ENCODE data around the gene TSPEAR.

DNA sequence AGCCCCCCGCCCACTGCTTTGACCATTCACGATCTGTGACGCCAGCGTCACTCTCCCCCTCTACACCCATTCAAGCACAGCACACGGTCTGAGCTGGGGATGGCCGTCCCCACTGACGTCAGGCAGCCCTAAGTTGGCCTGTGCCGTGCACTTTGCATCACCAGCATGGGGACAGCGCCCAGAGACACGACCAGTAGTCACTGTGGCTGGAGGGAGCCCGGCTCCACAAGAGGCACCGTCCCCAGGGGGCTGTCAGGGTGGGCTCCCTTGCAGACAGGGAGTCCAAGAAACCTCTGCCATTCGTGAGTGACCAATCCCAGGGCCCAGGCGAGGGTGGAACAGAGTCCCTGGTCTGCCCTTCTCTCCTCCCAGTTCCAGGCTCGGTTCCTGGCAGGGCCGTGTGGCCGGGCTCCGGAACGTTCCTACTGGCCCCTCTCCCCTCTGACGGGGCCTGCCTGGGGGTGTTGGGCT is 97.2 kb downstream of the TSPEAR start:
- TF ChIP-seq, protein P1, sequence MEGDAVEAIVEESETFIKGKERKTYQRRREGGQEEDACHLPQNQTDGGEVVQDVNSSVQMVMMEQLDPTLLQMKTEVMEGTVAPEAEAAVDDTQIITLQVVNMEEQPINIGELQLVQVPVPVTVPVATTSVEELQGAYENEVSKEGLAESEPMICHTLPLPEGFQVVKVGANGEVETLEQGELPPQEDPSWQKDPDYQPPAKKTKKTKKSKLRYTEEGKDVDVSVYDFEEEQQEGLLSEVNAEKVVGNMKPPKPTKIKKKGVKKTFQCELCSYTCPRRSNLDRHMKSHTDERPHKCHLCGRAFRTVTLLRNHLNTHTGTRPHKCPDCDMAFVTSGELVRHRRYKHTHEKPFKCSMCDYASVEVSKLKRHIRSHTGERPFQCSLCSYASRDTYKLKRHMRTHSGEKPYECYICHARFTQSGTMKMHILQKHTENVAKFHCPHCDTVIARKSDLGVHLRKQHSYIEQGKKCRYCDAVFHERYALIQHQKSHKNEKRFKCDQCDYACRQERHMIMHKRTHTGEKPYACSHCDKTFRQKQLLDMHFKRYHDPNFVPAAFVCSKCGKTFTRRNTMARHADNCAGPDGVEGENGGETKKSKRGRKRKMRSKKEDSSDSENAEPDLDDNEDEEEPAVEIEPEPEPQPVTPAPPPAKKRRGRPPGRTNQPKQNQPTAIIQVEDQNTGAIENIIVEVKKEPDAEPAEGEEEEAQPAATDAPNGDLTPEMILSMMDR (IDR thresholded peaks at IDR 0.05; ENCODE audit: insufficient read depth, low read length, poor library complexity, severe bottlenecking), result no peak
- TF ChIP-seq EZH2phosphoT487 (conservative IDR thresholded peaks at IDR 0.05; ENCODE audit: low read length), result no peak

All from SU-DHL-6 (cell line).